ENCODE data around the gene THY1.
A peak's percentile ranks its signal among the peaks of the same experiment; 100 is the strongest.
"Not testable (repeated sequence)": the region's sequence is repeated elsewhere in the genome, so short reads cannot be mapped to it uniquely, and the experiment has no call there.

Gene THY1

DNA sequence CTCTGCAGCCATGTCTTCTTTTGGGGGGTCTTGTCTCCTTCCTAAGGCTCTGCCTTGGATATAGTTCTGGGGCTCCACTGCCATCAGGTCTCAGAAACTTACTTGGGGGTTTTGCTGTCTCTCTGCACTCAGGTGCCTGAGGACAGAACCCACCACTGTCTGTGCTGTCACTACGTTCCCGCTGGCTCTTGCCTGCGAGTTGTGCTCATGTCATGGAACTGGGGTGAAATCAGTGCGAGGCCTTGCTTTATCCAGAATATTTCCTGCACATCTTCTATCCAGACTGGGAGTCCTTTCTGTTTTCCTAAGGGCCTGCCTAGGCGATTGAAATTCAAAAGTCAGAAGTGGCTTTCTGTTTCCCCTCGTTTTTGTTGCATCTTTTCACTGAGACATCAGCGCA is 34.9 kb downstream of the THY1 start:
- DNase-seq, result no peak
- H3K9me3 ChIP-seq (ENCODE audit: control insufficient read depth, low read length), result no peaks in the 10 kb centered on the region

DNA sequence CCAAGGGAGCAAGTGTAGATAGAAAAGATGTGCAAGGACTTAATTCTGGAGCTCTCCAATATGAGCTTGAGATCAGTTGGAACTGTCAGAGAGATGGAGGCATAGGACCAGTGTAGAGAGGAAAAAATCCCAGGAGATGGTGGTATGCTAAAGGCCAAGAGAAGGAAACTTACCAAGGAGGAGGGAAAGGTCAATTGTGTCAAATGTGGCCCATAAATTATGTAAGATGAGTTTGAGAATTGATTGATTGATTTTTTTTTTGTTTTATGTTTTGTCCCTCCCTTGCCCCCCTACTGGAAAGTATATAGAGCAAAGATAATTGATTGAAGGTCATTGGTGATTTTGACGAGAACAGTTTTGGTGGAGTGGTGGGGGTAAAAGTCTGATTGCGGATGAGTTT is 38.6 kb downstream of the THY1 start:
- no peak for DNase-seq
- Histone ChIP-seq H3K9me3 (ENCODE audit: control insufficient read depth, low read length) (no peaks in the 10 kb centered on the region), H3K27me3 (replicated peaks; ENCODE audit: control insufficient read depth, insufficient read depth, low read length, poor library complexity, severe bottlenecking) (no peaks in the 10 kb centered on the region), H3K36me3 (ENCODE audit: control insufficient read depth, insufficient read depth, low read length) (no peaks in the 10 kb centered on the region), H3K4me1 (ENCODE audit: control insufficient read depth, insufficient read depth, low read length, poor library complexity, severe bottlenecking) (peaks cover 12% of the 10 kb centered on the region), H3K27ac (ENCODE audit: insufficient read depth, low read length, poor library complexity, severe bottlenecking) (no peak overlapping the region), H3K4me3 (ENCODE audit: insufficient read depth, low read depth, low read length, poor library complexity, severe bottlenecking) (no peak overlapping the region)

More for the DNA sequence above, 34.9 kb downstream of the THY1 start:
- Histone ChIP-seq H3K27me3 (replicated peaks; ENCODE audit: control insufficient read depth, insufficient read depth, low read length, poor library complexity, severe bottlenecking) (no peaks in the 10 kb centered on the region), H3K4me1 (ENCODE audit: control insufficient read depth, insufficient read depth, low read length, poor library complexity, severe bottlenecking) (no peaks in the 10 kb centered on the region), H3K4me3 (ENCODE audit: insufficient read depth, low read depth, low read length, poor library complexity, severe bottlenecking) (no peak overlapping the region), H3K36me3 (ENCODE audit: control insufficient read depth, insufficient read depth, low read length) (no peaks in the 10 kb centered on the region), H3K27ac (ENCODE audit: insufficient read depth, low read length, poor library complexity, severe bottlenecking) (no peak overlapping the region)

DNA sequence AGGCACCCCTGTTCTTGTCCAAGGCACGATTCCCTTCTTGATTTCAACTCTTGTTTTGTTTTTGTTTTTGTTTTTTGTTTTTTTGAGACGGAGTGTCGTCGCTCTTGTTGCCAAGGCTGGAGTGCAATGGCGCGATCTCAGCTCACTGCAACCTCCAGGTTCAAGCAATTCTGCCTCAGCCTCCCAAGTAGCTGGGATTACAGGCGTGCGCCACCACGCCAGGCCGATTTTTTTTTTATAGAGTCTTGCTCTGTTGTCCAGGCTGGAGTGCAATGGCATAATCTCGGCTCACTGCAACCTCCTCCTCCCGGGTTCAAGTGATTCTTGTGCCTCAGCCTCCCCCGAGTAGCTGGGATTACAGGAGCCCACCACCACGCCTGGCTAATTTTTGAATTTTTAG is 40.5 kb downstream of the THY1 start:
- not testable (repeated sequence) for H3K36me3 ChIP-seq (ENCODE audit: control insufficient read depth, insufficient read depth, low read length); H3K27ac ChIP-seq (ENCODE audit: insufficient read depth, low read length, poor library complexity, severe bottlenecking); H3K4me3 ChIP-seq (ENCODE audit: insufficient read depth, low read depth, low read length, poor library complexity, severe bottlenecking); DNase-seq; H3K9me3 ChIP-seq (ENCODE audit: control insufficient read depth, low read length); H3K27me3 ChIP-seq (replicated peaks; ENCODE audit: control insufficient read depth, insufficient read depth, low read length, poor library complexity, severe bottlenecking)
- H3K4me1 ChIP-seq (ENCODE audit: control insufficient read depth, insufficient read depth, low read length, poor library complexity, severe bottlenecking), result peaks cover 12% of the 10 kb centered on the region

DNA sequence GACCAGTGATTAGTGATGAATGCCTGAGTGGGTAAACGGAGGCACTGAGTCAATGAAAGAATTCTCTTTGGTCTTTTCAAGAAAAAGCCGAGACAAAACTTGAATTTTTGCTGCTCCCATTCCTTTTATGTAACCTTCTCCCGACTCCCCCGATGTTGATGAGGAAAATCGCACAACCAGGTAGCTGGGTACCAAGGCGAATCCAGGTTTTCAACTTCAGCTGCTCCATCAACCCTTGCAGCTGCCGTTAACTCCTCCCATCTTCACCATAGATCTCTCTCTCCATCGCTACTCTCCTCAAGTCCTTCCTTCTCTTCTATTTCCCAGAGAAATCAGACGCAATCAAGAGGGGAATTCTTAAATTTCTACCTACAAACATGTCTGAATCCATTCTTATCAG is 40.9 kb downstream of the THY1 start:
- Histone ChIP-seq H3K36me3 (ENCODE audit: control insufficient read depth, insufficient read depth, low read length) (no peaks in the 10 kb centered on the region), H3K27ac (ENCODE audit: insufficient read depth, low read length, poor library complexity, severe bottlenecking) (peak overlapping the region; percentile 36), H3K4me3 (ENCODE audit: insufficient read depth, low read depth, low read length, poor library complexity, severe bottlenecking) (peak overlapping the region; percentile 64), H3K27me3 (replicated peaks; ENCODE audit: control insufficient read depth, insufficient read depth, low read length, poor library complexity, severe bottlenecking) (no peaks in the 10 kb centered on the region), H3K4me1 (ENCODE audit: control insufficient read depth, insufficient read depth, low read length, poor library complexity, severe bottlenecking) (peaks cover 12% of the 10 kb centered on the region), H3K9me3 (ENCODE audit: control insufficient read depth, low read length) (no peaks in the 10 kb centered on the region)
- DNase-seq, result no peak

DNA sequence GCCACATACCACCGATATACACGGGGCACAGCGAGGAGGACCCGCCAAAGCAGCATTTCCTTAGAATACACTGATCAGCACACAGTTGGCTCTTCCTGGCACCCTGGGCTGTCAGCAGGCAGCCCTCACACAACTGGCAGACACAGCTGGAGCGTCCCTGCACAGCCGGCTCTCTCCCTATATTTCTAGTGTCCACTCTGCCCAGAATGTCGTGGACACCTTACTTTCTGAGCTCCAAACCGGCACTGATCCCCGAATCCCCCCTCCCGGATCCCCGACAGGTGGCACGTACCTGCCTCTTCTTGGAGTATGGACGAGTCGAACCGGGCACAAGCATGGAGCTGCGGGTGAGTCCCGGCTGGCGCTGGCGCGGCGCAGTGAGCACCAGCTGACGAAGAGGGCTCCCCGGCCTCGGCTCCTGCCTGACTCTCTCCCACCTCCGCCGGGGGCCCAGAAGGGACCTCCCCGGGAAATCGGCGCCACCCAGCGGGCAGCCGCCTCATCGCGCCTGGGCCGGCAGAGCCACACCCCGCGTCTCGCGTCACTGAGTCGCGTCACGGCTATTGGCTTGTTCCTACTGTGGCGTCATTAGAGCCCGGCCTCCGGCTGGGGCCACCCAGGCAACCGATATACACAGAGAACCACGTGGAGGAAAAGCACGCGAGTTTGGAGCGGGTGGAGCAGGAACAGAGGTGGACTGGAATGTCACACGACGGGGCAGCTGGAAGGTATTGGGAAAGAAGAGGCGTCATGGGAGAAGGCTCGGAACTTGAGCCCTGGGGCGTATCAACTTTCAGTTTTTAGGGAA is 41.6 kb downstream of the THY1 start, which contains the start of gene USP2:
Gene USP2, minus strand, starts transcription at position 510 of the 808 bp plus-strand sequence. CDS start 8,210 bp downstream, outside the sequence.
- Histone ChIP-seq H3K9me3 (ENCODE audit: control insufficient read depth, low read length) (no peaks in the 10 kb centered on the region), H3K27me3 (replicated peaks; ENCODE audit: control insufficient read depth, insufficient read depth, low read length, poor library complexity, severe bottlenecking) (no peaks in the 10 kb centered on the region), H3K4me3 (ENCODE audit: insufficient read depth, low read depth, low read length, poor library complexity, severe bottlenecking) (peak within 1 kb of the TSS; percentile 64), H3K36me3 (ENCODE audit: control insufficient read depth, insufficient read depth, low read length) (no peaks in the 10 kb centered on the region), H3K27ac (ENCODE audit: insufficient read depth, low read length, poor library complexity, severe bottlenecking) (peak within 1 kb of the TSS; percentile 55), H3K4me1 (ENCODE audit: control insufficient read depth, insufficient read depth, low read length, poor library complexity, severe bottlenecking) (peaks cover 12% of the 10 kb centered on the region)
- DNase-seq, result peak; percentile 93 to 96 (median 95)

DNA sequence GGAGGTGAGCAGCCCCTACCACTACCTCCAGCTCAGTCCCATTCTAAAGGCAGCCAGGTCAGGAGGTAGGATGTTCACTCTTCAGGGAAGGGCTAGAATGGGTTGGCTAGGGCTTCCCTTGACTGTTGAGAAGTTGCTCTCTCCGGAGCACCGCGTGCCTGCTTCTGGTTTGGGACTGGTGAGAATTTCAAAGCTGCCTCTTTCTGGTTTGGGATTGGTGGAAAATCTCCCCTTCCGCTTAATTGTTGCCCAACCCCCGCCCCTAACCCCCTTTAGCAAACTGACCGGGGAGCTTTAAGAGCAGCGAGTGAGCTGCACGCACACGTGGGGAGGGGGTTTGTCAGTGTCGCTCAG is 42.2 kb downstream of the THY1 start:
- H3K4me3 ChIP-seq (ENCODE audit: insufficient read depth, low read depth, low read length, poor library complexity, severe bottlenecking), result peak overlapping the region; percentile 64
- H3K9me3 ChIP-seq (ENCODE audit: control insufficient read depth, low read length), result no peaks in the 10 kb centered on the region
- DNase-seq, result no peak
- H3K36me3 ChIP-seq (ENCODE audit: control insufficient read depth, insufficient read depth, low read length), result no peaks in the 10 kb centered on the region
- H3K27me3 ChIP-seq (replicated peaks; ENCODE audit: control insufficient read depth, insufficient read depth, low read length, poor library complexity, severe bottlenecking), result no peaks in the 10 kb centered on the region
- H3K4me1 ChIP-seq (ENCODE audit: control insufficient read depth, insufficient read depth, low read length, poor library complexity, severe bottlenecking), result peaks cover 12% of the 10 kb centered on the region
- peak overlapping the region; percentile 55 for H3K27ac ChIP-seq (ENCODE audit: insufficient read depth, low read length, poor library complexity, severe bottlenecking)

DNA sequence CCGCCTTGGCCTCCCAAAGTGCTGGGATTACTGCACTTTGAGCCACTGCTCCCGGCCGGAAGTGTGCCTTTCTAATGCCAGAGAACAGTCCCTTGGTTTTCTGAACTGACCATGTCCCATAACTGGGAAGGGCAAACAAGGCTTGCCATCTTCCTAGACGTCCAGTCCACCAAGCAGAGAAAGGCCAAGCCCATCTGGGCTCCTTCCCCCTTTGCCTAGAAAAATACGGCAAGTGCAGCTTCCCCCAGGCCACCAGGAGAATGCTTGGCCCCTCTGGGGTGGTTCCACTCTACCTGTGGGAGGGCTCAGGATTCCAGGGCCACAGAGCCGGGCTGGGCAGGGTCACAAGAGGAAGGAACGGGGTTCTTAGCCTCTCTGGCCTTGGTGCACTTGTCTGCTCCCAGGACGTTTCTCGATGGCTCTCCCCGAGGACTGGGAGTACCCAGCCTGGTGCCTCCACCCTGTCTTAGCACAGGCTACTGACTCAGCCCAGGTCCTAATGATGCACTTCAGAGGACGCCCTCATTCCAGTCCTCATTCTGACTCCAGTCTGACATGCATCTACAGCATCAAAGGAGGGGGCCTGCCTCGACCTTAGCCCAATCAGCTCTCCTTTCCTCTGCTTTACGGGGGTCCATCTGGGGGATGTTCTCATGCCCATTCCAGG is 42.7 kb downstream of the THY1 start:
- Histone ChIP-seq H3K4me1 (ENCODE audit: control insufficient read depth, insufficient read depth, low read length, poor library complexity, severe bottlenecking) (peaks cover 12% of the 10 kb centered on the region), H3K27me3 (replicated peaks; ENCODE audit: control insufficient read depth, insufficient read depth, low read length, poor library complexity, severe bottlenecking) (no peaks in the 10 kb centered on the region), H3K9me3 (ENCODE audit: control insufficient read depth, low read length) (no peaks in the 10 kb centered on the region), H3K36me3 (ENCODE audit: control insufficient read depth, insufficient read depth, low read length) (no peaks in the 10 kb centered on the region), H3K27ac (ENCODE audit: insufficient read depth, low read length, poor library complexity, severe bottlenecking) (no peak overlapping the region), H3K4me3 (ENCODE audit: insufficient read depth, low read depth, low read length, poor library complexity, severe bottlenecking) (no peak overlapping the region)
- DNase-seq, result no peak

DNA sequence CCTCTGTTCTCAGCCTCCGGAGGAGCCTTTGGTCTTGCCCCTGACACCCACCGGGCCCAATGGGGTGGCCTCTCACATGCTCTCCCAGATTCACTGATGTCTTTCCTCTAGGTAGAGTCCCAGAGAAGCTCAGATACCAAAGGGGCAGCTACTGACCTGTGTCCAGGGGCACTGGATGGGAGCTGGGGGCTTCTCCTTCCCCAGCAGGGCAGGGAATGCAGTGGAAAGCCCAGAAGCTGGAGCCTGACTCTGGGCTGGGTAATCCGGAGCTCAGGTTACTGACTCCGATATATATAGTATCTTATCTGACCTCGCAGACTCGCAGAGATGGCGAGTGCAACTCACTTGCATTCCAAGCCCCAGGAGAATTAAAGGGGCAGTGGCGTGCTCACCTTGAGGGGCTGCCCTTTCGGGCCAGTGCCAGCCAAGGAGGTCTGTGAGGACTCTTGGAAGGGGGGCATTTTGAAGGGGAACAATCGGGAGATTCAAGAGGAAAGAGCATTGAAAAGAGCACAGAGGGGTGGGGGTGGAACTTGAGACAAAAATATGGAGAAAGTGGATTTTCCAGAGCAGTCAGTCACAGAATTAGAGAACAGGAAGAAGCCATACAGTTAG is 44.0 kb downstream of the THY1 start:
- Histone ChIP-seq H3K4me3 (ENCODE audit: insufficient read depth, low read depth, low read length, poor library complexity, severe bottlenecking) (no peak overlapping the region), H3K9me3 (ENCODE audit: control insufficient read depth, low read length) (no peaks in the 10 kb centered on the region), H3K27ac (ENCODE audit: insufficient read depth, low read length, poor library complexity, severe bottlenecking) (no peak overlapping the region), H3K4me1 (ENCODE audit: control insufficient read depth, insufficient read depth, low read length, poor library complexity, severe bottlenecking) (peaks cover 12% of the 10 kb centered on the region), H3K27me3 (replicated peaks; ENCODE audit: control insufficient read depth, insufficient read depth, low read length, poor library complexity, severe bottlenecking) (no peaks in the 10 kb centered on the region), H3K36me3 (ENCODE audit: control insufficient read depth, insufficient read depth, low read length) (no peaks in the 10 kb centered on the region)
- DNase-seq, result no peak

DNA sequence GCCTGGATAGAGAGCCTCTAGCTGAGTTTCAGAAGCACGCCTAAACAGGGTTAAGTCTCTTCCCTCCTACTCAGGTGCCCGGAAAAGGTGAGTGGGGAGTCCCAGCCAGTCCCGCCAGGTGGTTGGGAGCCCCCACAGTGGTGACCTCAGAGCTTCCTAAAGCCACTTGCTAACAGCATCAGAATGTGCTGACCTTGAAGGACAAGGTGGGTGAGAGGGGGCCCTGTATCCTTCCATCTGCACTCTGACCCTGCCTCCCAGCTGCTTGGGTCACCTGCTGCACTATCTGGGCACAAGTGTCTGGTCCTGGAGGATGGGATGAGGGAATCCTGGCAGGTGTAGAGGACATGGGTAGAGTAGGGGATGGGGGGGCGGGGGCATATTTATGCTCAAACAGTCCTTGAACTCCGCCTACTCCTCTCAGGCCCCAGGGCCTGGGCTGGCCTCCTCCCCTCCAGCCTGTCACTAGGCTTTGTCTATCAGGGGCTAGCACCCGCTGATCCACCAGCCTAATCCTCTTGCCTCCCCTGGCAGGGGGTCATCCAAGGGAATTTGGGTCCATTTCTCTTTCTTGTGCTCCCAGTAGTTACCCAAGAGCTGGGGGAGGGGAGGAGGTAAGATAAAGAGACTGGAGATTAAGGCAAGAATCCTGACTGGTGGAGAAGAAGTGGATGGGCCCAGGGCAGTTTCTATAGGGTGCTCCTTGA is 44.9 kb downstream of the THY1 start:
- no peaks in the 10 kb centered on the region for H3K36me3 ChIP-seq (ENCODE audit: control insufficient read depth, insufficient read depth, low read length)
- H3K4me3 ChIP-seq (ENCODE audit: insufficient read depth, low read depth, low read length, poor library complexity, severe bottlenecking), result no peak overlapping the region
- no peaks in the 10 kb centered on the region for H3K9me3 ChIP-seq (ENCODE audit: control insufficient read depth, low read length)
- no peaks in the 10 kb centered on the region for H3K27me3 ChIP-seq (replicated peaks; ENCODE audit: control insufficient read depth, insufficient read depth, low read length, poor library complexity, severe bottlenecking)
- peaks cover 17% of the 10 kb centered on the region for H3K4me1 ChIP-seq (ENCODE audit: control insufficient read depth, insufficient read depth, low read length, poor library complexity, severe bottlenecking)
- DNase-seq, result no peak
- no peak overlapping the region for H3K27ac ChIP-seq (ENCODE audit: insufficient read depth, low read length, poor library complexity, severe bottlenecking)

Data from effector memory CD4-positive, alpha-beta T cell (primary cell).